Transverse colon (tissue), 4 donors: ENCODE measurements around the gene ZNF783.

ENCODE experiments used
- CTCF ChIP-seq, 5 experiments: fragments of 200-600 bp in 3 of 5; fragments of 450-650 bp in 2 of 5; sonication (generic) in 3 of 5; IDR thresholded peaks; 1 replicate in 2 of 5; 2 replicates in 3 of 5; pipeline ENCODE4 v1.5.1; 2016 to 2017; ENCODE audit warnings: antibody characterized with exemption in 5 of 5, inconsistent platforms in 3 of 5, mild to moderate bottlenecking in 2 of 5, moderate library complexity in 1 of 5
- EP300 ChIP-seq: sonication (generic); formaldehyde crosslinking; IDR thresholded peaks from one replicate; pipeline ENCODE4 v1.6.1; 2017; ENCODE audit warnings: antibody characterized with exemption, low read depth
- POLR2A ChIP-seq: fragments of 450-650 bp; IDR thresholded peaks from one replicate; pipeline ENCODE4 v1.6.1; 2016; ENCODE audit warnings: antibody characterized with exemption, mild to moderate bottlenecking, moderate library complexity
- POLR2AphosphoS5 ChIP-seq, 3 donors: sonication (generic); formaldehyde crosslinking; IDR thresholded peaks; one replicate each; pipeline ENCODE4 v1.6.1; 2016; ENCODE audit warnings: antibody characterized with exemption in 3 of 3

- TF ChIP-seq POLR2A (no peak), CTCF (IDR thresholded peaks at IDR 0.05) (no peak), EP300 (no peak), POLR2AphosphoS5 (IDR thresholded peaks at IDR 0.05) (no peak)
These were observed 35.2 kb downstream of the ZNF783 start for GRCh38 chr7:149297034-149297755.
